SK-N-SH (cell line): ENCODE data around the gene TAC4.

Source experiments
- CTCF ChIP-seq: fragments of 200-600 bp; sonication (generic); IDR thresholded peaks from 2 replicates; pipeline ENCODE4 v1.6.1; 2017; ENCODE audit warnings: antibody characterized with exemption, mild to moderate bottlenecking, moderate library complexity
- EP300 ChIP-seq, 2 experiments: IDR thresholded peaks; 2 replicates each; pipeline versions ENCODE4 v1.4.0 to v1.6.1; 2012; ENCODE audit warnings: borderline replicate concordance in 1 of 2, low read depth in 1 of 2, low read length in 1 of 2
- MXI1 ChIP-seq: IDR thresholded peaks from 2 replicates; pipeline ENCODE4 v1.6.1; 2012; ENCODE audit warnings: mild to moderate bottlenecking, low read depth, low read length, improper control_type of control experiment
- NRF1 ChIP-seq: IDR thresholded peaks from 2 replicates; pipeline ENCODE4 v1.6.1; 2012; ENCODE audit warnings: low read depth, mild to moderate bottlenecking, low read length
- POLR2AphosphoS5 ChIP-seq: IDR thresholded peaks from 2 replicates; pipeline ENCODE4 v1.6.1; 2012; ENCODE audit warnings: low read depth, low read length
- TAF1 ChIP-seq: IDR thresholded peaks from 2 replicates; pipeline ENCODE4 v1.6.1; 2012; ENCODE audit warnings: low read depth, mild to moderate bottlenecking, low read length, moderate library complexity, borderline replicate concordance
- USF2 ChIP-seq: fragments of 150-350 bp; IDR thresholded peaks from 2 replicates; pipeline ENCODE4 v1.6.1; 2017; ENCODE audit warnings: antibody characterized with exemption, low read length, low read depth, borderline replicate concordance
- YY1 ChIP-seq: IDR thresholded peaks from 2 replicates; pipeline ENCODE4 v1.4.0; 2012; ENCODE audit warnings: low read depth, mild to moderate bottlenecking
- ZBTB33 ChIP-seq: IDR thresholded peaks from 2 replicates; pipeline ENCODE4 v1.4.0; 2012; ENCODE audit warnings: low read depth, borderline replicate concordance

GRCh38 chr17:49841548-49841947 lies 6.3 kb downstream of the TAC4 start:
- peak; percentile 41 for TF ChIP-seq CTCF
- no peak for TF ChIP-seq USF2
- TF ChIP-seq POLR2AphosphoS5 = no peak
- TF ChIP-seq TAF1 = no peak
- TF ChIP-seq NRF1 = no peak
- no peak for TF ChIP-seq EP300 (IDR thresholded peaks at IDR 0.05; ENCODE audit: borderline replicate concordance in 1 of 2, low read depth in 1 of 2, low read length in 1 of 2)
- no peak for TF ChIP-seq ZBTB33
- no peak for TF ChIP-seq YY1
- TF ChIP-seq MXI1 = no peak
